Vagina (tissue), 2 donors: ENCODE results near the gene FZD10. TPM values are rescaled to one million over a fixed set of nuclear protein-coding genes. Genes with fewer than 3 reads are reported as not detected.

Experiments used
- DNase-seq, 2 donors: peaks; one replicate each; pipeline ENCODE4 v3.0.0-alpha.2; 2017; ENCODE audit errors: extremely low spot score in 2 of 2
- H3K27ac ChIP-seq: fragments of 200-600 bp; sonication (generic); one replicate; pipeline ENCODE4 v1.5.1; 2019
- H3K27me3 ChIP-seq: fragments of 200-600 bp; sonication (generic); one replicate; pipeline ENCODE4 v1.5.1; 2019
- H3K36me3 ChIP-seq, 2 donors: fragments of 200-600 bp; sonication (generic); one replicate each; pipeline ENCODE4 v1.5.1; 2017 to 2019
- H3K4me1 ChIP-seq: fragments of 200-600 bp; sonication (generic); one replicate; pipeline ENCODE4 v1.5.1; 2019
- H3K4me3 ChIP-seq, 2 donors: fragments of 200-600 bp; sonication (generic); 1 replicate in 1 of 2; 2 replicates in 1 of 2; pipeline ENCODE4 v1.5.1; 2016 to 2019
- H3K9me3 ChIP-seq: fragments of 200-600 bp; sonication (generic); one replicate; pipeline ENCODE4 v1.5.1; 2019
- POLR2A ChIP-seq, 2 donors: fragments of 450-650 bp; IDR thresholded peaks; one replicate each; pipeline ENCODE4 v1.6.1; 2017; ENCODE audit warnings: antibody characterized with exemption in 2 of 2, mild to moderate bottlenecking in 2 of 2, moderate library complexity in 2 of 2
- POLR2AphosphoS5 ChIP-seq, 2 donors: sonication (generic); formaldehyde crosslinking; IDR thresholded peaks; one replicate each; pipeline ENCODE4 v1.9.0; 2017; ENCODE audit warnings: antibody characterized with exemption in 2 of 2, mild to moderate bottlenecking in 2 of 2, low read depth in 1 of 2; ENCODE audit not compliant: insufficient read depth in 1 of 2
- intact Hi-C: fragments of 100-400 bp; cut with DNase I; formaldehyde crosslinking; loops from one replicate; pipeline ENCODE4 v1.15.1; 2023
- total RNA-seq: library from RNA; depleted of rRNA; stranded (reverse); fragments of >200 nt; gene quantifications from one replicate; pipeline ENCODE4 v1.2.3, GENCODE V29; 2016
- TF ChIP-seq, protein P1 (sequence below), 3 experiments: fragments of 450-650 bp in 2 of 3; fragments of 200-600 bp in 1 of 3; sonication (generic) in 1 of 3; IDR thresholded peaks; one replicate each; pipeline ENCODE4 v1.5.1; 2017 to 2019; ENCODE audit warnings: antibody characterized with exemption in 3 of 3, mild to moderate bottlenecking in 2 of 3, moderate library complexity in 2 of 3

The FZD10 gene
- total RNA-seq, 1 donor from 2014 or later: 5.2 TPM

- Histone ChIP-seq H3K27ac (no peak overlapping the region), H3K27me3 (no peaks in the 10 kb centered on the region), H3K4me3 (no peak overlapping the region), H3K36me3 (no peaks in the 10 kb centered on the region), H3K4me1 (no peaks in the 10 kb centered on the region), H3K9me3 (no peaks in the 10 kb centered on the region)
- intact Hi-C loops: no loop called here
- DNase-seq: peak in 1 of 2 donors; percentile 64
- no peak for TF ChIP-seq POLR2AphosphoS5 (IDR thresholded peaks at IDR 0.05; ENCODE audit: insufficient read depth in 1 of 2, low read depth in 1 of 2)
- TF ChIP-seq POLR2A (IDR thresholded peaks at IDR 0.05): no peak
Observed at GRCh38 chr12:130185455-130186391, 23.5 kb downstream of the FZD10 start.

- Histone ChIP-seq H3K9me3 (no peaks in the 10 kb centered on the region), H3K27ac (no peak overlapping the region), H3K27me3 (no peaks in the 10 kb centered on the region), H3K4me3 (no peak overlapping the region), H3K4me1 (no peaks in the 10 kb centered on the region), H3K36me3 (no peaks in the 10 kb centered on the region)
- peak in 1 of 2 donors; percentile 64 for DNase-seq
- no peak for TF ChIP-seq POLR2A (IDR thresholded peaks at IDR 0.05)
- TF ChIP-seq POLR2AphosphoS5 (IDR thresholded peaks at IDR 0.05; ENCODE audit: insufficient read depth in 1 of 2, low read depth in 1 of 2): no peak
- TF ChIP-seq, protein P1, sequence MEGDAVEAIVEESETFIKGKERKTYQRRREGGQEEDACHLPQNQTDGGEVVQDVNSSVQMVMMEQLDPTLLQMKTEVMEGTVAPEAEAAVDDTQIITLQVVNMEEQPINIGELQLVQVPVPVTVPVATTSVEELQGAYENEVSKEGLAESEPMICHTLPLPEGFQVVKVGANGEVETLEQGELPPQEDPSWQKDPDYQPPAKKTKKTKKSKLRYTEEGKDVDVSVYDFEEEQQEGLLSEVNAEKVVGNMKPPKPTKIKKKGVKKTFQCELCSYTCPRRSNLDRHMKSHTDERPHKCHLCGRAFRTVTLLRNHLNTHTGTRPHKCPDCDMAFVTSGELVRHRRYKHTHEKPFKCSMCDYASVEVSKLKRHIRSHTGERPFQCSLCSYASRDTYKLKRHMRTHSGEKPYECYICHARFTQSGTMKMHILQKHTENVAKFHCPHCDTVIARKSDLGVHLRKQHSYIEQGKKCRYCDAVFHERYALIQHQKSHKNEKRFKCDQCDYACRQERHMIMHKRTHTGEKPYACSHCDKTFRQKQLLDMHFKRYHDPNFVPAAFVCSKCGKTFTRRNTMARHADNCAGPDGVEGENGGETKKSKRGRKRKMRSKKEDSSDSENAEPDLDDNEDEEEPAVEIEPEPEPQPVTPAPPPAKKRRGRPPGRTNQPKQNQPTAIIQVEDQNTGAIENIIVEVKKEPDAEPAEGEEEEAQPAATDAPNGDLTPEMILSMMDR (IDR thresholded peaks at IDR 0.05): no peak
- intact Hi-C loops: no loop called here
Observed at GRCh38 chr12:130186651-130187268, 24.5 kb downstream of the FZD10 start.

GRCh38 chr12:130192642-130193345 lies 30.5 kb downstream of the FZD10 start:
- Histone ChIP-seq H3K9me3 (no peaks in the 10 kb centered on the region), H3K27ac (no peak overlapping the region), H3K4me1 (no peaks in the 10 kb centered on the region), H3K36me3 (no peaks in the 10 kb centered on the region), H3K4me3 (no peak overlapping the region), H3K27me3 (no peaks in the 10 kb centered on the region)
- no peak for TF ChIP-seq POLR2AphosphoS5 (IDR thresholded peaks at IDR 0.05; ENCODE audit: insufficient read depth in 1 of 2, low read depth in 1 of 2)
- TF ChIP-seq, protein P1 (IDR thresholded peaks at IDR 0.05): no peak
- no peak for TF ChIP-seq POLR2A (IDR thresholded peaks at IDR 0.05)
- intact Hi-C loops: no loop called here
- DNase-seq: peak; percentile 60 to 67

- H3K4me1 ChIP-seq: no peaks in the 10 kb centered on the region
- H3K27me3 ChIP-seq: no peaks in the 10 kb centered on the region
- H3K4me3 ChIP-seq: no peak overlapping the region
- no peak for TF ChIP-seq POLR2A (IDR thresholded peaks at IDR 0.05)
- TF ChIP-seq POLR2AphosphoS5 (IDR thresholded peaks at IDR 0.05; ENCODE audit: insufficient read depth in 1 of 2, low read depth in 1 of 2): no peak
- TF ChIP-seq, protein P1 (IDR thresholded peaks at IDR 0.05): no peak
- DNase-seq: peak in 1 of 2 donors; percentile 85
- H3K9me3 ChIP-seq: no peaks in the 10 kb centered on the region
- intact Hi-C loops: no loop called here
- H3K27ac ChIP-seq: no peak overlapping the region
- H3K36me3 ChIP-seq: no peaks in the 10 kb centered on the region
Observed at GRCh38 chr12:130194154-130194553, 31.9 kb downstream of the FZD10 start.

DNA sequence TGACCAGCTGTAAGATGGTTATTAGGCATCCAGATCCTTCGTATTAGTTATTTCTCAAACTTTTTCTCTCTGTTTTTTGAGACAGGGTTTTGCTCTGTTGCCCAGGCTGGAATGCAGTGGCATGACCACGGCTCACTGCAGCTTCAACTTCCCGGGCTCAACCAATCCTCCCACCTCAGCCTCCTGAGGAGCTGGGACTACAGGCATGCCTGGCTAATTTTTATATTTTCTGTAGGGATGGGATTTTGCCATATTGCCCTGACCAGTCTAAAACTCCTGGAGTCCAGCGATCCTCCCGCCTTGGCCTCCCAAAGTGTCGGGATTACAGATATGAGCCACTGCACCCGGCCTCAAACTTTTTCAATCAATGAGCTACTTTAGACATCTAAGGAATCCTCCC lies 33.1 kb downstream of the FZD10 start:
- intact Hi-C loops: no loop called here
- Histone ChIP-seq H3K36me3 (no peaks in the 10 kb centered on the region), H3K4me1 (no peaks in the 10 kb centered on the region), H3K27ac (no peak overlapping the region), H3K9me3 (no peaks in the 10 kb centered on the region), H3K4me3 (no peak overlapping the region), H3K27me3 (no peaks in the 10 kb centered on the region)
- TF ChIP-seq POLR2AphosphoS5 (IDR thresholded peaks at IDR 0.05; ENCODE audit: insufficient read depth in 1 of 2, low read depth in 1 of 2): no peak
- TF ChIP-seq, protein P1 (IDR thresholded peaks at IDR 0.05): no peak
- no peak for TF ChIP-seq POLR2A (IDR thresholded peaks at IDR 0.05)
- peak in 1 of 2 donors; percentile 61 for DNase-seq
